ENCODE data around the gene PKDCC.

PKDCC gene

GRCh38 chr2:42047488-42048298 is at the start of gene PKDCC:
TSS of gene PKDCC (plus strand) at chr2:42048021. CDS start at chr2:42048200, 179 bp downstream.
- peak; percentile 96 for DNase-seq (ENCODE audit: low spot score)

GRCh38 chr2:41998186-41999127 is 49.4 kb upstream of the PKDCC start:
- DNase-seq (ENCODE audit: low spot score), result no peak

GRCh38 chr2:41999128-41999480 is 48.7 kb upstream of the PKDCC start:
- no peak for DNase-seq (ENCODE audit: low spot score)

GRCh38 chr2:41999592-42000281 is 48.1 kb upstream of the PKDCC start:
- no peak for DNase-seq (ENCODE audit: low spot score)

- no peak for DNase-seq (ENCODE audit: low spot score)
These were observed 46.1 kb upstream of the PKDCC start for GRCh38 chr2:42001711-42002201.

- DNase-seq (ENCODE audit: low spot score), result no peak
These were observed 40.3 kb upstream of the PKDCC start for GRCh38 chr2:42007551-42007950.

GRCh38 chr2:42008241-42008921 is 39.4 kb upstream of the PKDCC start:
- DNase-seq (ENCODE audit: low spot score), result no peak

- DNase-seq (ENCODE audit: low spot score), result no peak
These were observed 37.9 kb upstream of the PKDCC start for GRCh38 chr2:42009657-42010580.

- no peak for DNase-seq (ENCODE audit: low spot score)
These were observed 37.0 kb upstream of the PKDCC start for GRCh38 chr2:42010743-42011298.

- DNase-seq (ENCODE audit: low spot score), result no peak
These were observed 35.7 kb upstream of the PKDCC start for GRCh38 chr2:42012137-42012536.

GRCh38 chr2:42012651-42013050 is 35.2 kb upstream of the PKDCC start:
- no peak for DNase-seq (ENCODE audit: low spot score)

- no peak for DNase-seq (ENCODE audit: low spot score)
These were observed 34.4 kb upstream of the PKDCC start for GRCh38 chr2:42013409-42013808.

- DNase-seq (ENCODE audit: low spot score), result no peak
These were observed 26.4 kb upstream of the PKDCC start for GRCh38 chr2:42021464-42021863.

- peak; percentile 55 for DNase-seq (ENCODE audit: low spot score)
These were observed 22.7 kb upstream of the PKDCC start for GRCh38 chr2:42025151-42025582.

- no peak for DNase-seq (ENCODE audit: low spot score)
These were observed 21.5 kb upstream of the PKDCC start for GRCh38 chr2:42026272-42026671.

- DNase-seq (ENCODE audit: low spot score), result no peak
These were observed 19.2 kb upstream of the PKDCC start for GRCh38 chr2:42028571-42029148.

- no peak for DNase-seq (ENCODE audit: low spot score)
These were observed 18.6 kb upstream of the PKDCC start for GRCh38 chr2:42029171-42029570.

GRCh38 chr2:42029639-42030199 is 18.1 kb upstream of the PKDCC start:
- DNase-seq (ENCODE audit: low spot score), result no peak

GRCh38 chr2:42030200-42030759 is 17.5 kb upstream of the PKDCC start:
- peak; percentile 69 for DNase-seq (ENCODE audit: low spot score)
